HepG2 (cell line): Measurements from ENCODE around the gene FERMT2. TPM values are rescaled to one million over a fixed set of nuclear protein-coding genes. Genes with fewer than 3 reads are reported as not detected.

ENCODE experiments used
- ATAC-seq: fragments of 200-7000 bp; cut with Tn5 transposase; 3 replicates; pipeline ENCODE4 v1.9.1; 2020; ENCODE audit warnings: mild to moderate bottlenecking, moderate library complexity
- BruUV-seq: library from RNA; stranded (reverse); fragments of 400-500 nt; replicated peaks from 2 replicates; lab custom pipeline; 2021; lab: Mats Ljungman, UMichigan
- CTCF ChIA-PET: fragments of 300-600 bp; formaldehyde crosslinking; extraction: SDS; loops from one replicate; lab custom pipeline; 2021; ENCODE audit warnings: low total read pairs, inconsistent platforms, low intra/inter-chr PET ratio; lab: Yijun Ruan, JAX
- POLR2A ChIA-PET: fragments of 350-600 bp; sonication (Branson Sonifier 250); formaldehyde crosslinking; loops from one replicate; lab custom pipeline; 2020; ENCODE audit warnings: antibody characterized with exemption, inconsistent platforms; lab: Yijun Ruan, JAX
- DNase-seq: peaks from one replicate; pipeline ENCODE4 v3.0.0-alpha.2; 2015; ENCODE audit warnings: low spot score
- FAIRE-seq: peaks from 3 replicates; lab custom pipeline; 2011; peaks lifted over from hg19 to GRCh38; lab: Jason Lieb, UNC
- H2AFZ ChIP-seq: one replicate; pipeline ENCODE4 v1.6.1; 2011; ENCODE audit warnings: low read length, inconsistent platforms
- H3K27ac ChIP-seq: fragments of 300-600 bp; 3 replicates; pipeline ENCODE4 v1.8.0; 2011; ENCODE audit warnings: mixed run types, mild to moderate bottlenecking, mixed read lengths, low read length, inconsistent platforms; ENCODE audit not compliant: insufficient read depth; ENCODE audit errors: extremely low read length
- H3K27me3 ChIP-seq, 2 experiments: fragments of 200-600 bp in 1 of 2; 2 replicates in 1 of 2; 3 replicates in 1 of 2; pipeline versions ENCODE4 v1.6.0 to v1.8.0; 2011; ENCODE audit warnings: low read length in 2 of 2, mild to moderate bottlenecking in 2 of 2, moderate library complexity in 2 of 2, inconsistent platforms in 1 of 2; ENCODE audit not compliant: insufficient read depth in 2 of 2, control insufficient read depth in 1 of 2
- H3K36me3 ChIP-seq, 2 experiments: fragments of 200-600 bp in 1 of 2; replicated peaks in 1 of 2; 2 replicates in 1 of 2; 3 replicates in 1 of 2; pipeline versions ENCODE4 v1.5.1 to v1.8.0; 2011; ENCODE audit warnings: low read length in 2 of 2, inconsistent platforms in 1 of 2; ENCODE audit not compliant: insufficient read depth in 2 of 2, control insufficient read depth in 1 of 2
- H3K4me1 ChIP-seq: 2 replicates; pipeline ENCODE4 v1.5.1; 2012; ENCODE audit warnings: low read length, inconsistent platforms; ENCODE audit not compliant: insufficient read depth
- H3K4me2 ChIP-seq: 2 replicates; pipeline ENCODE4 v1.6.0; 2011; ENCODE audit warnings: low read depth, low read length, inconsistent platforms
- H3K4me3 ChIP-seq, 3 experiments: fragments of 200-600 bp in 1 of 3; sonication (generic), shearing (Covaris generic) in 1 of 3; replicated peaks in 1 of 3; 2 replicates each; pipeline ENCODE4 v1.5.1; 2011 to 2016; ENCODE audit warnings: low read length in 3 of 3, inconsistent platforms in 2 of 3, low read depth in 2 of 3, mild to moderate bottlenecking in 2 of 3, control low read depth in 1 of 3, mixed read lengths in 1 of 3; ENCODE audit not compliant: insufficient read depth in 1 of 3
- H3K79me2 ChIP-seq: one replicate; pipeline ENCODE4 v1.6.1; 2011; ENCODE audit warnings: low read length, inconsistent platforms; ENCODE audit not compliant: insufficient read depth
- H3K9ac ChIP-seq: 2 replicates; pipeline ENCODE4 v1.6.0; 2011; ENCODE audit warnings: mild to moderate bottlenecking, low read depth, low read length, inconsistent platforms; ENCODE audit not compliant: insufficient read depth
- H3K9me3 ChIP-seq: 2 replicates; pipeline ENCODE4 v1.5.1; 2012; ENCODE audit warnings: mild to moderate bottlenecking, low read length
- H4K20me1 ChIP-seq: 2 replicates; pipeline ENCODE4 v1.6.0; 2011; ENCODE audit warnings: inconsistent platforms, mild to moderate bottlenecking, low read length, moderate library complexity; ENCODE audit not compliant: insufficient read depth
- FOXA1 ChIP-seq, 2 experiments: fragments of 450-650 bp in 1 of 2; sonication (generic) in 1 of 2; formaldehyde crosslinking in 1 of 2; IDR thresholded peaks; 2 replicates each; pipeline versions ENCODE4 v1.4.0 to v1.6.1; 2016 to 2020; ENCODE audit warnings: missing genetic modification reagents in 1 of 2
- HINFP ChIP-seq: sonication (generic); formaldehyde crosslinking; IDR thresholded peaks from 2 replicates; pipeline ENCODE4 v1.4.0; 2020; ENCODE audit warnings: low read depth, mild to moderate bottlenecking, missing genetic modification reagents
- MNT ChIP-seq: fragments of 450-650 bp; IDR thresholded peaks from 2 replicates; pipeline ENCODE4 v1.6.1; 2016
- NFYB ChIP-seq: sonication (generic); formaldehyde crosslinking; IDR thresholded peaks from 2 replicates; pipeline ENCODE4 v1.4.0; 2020; ENCODE audit warnings: missing genetic modification reagents
- PRPF4 ChIP-seq: fragments of 200-400 bp; formaldehyde crosslinking; IDR thresholded peaks from 2 replicates; pipeline ENCODE4 v1.6.1; 2016; ENCODE audit warnings: low read length, low read depth; ENCODE audit not compliant: poor library complexity, severe bottlenecking
- TBX3 ChIP-seq: fragments of 450-650 bp; IDR thresholded peaks from 2 replicates; pipeline ENCODE4 v1.6.1; 2017; ENCODE audit warnings: antibody characterized with exemption, mild to moderate bottlenecking, inconsistent platforms, borderline replicate concordance
- TCF7 ChIP-seq: sonication (generic); IDR thresholded peaks from 2 replicates; pipeline ENCODE4 v1.6.1; 2016; ENCODE audit warnings: antibody characterized with exemption, low read depth
- ZNF746 ChIP-seq: sonication (generic); formaldehyde crosslinking; IDR thresholded peaks from 2 replicates; pipeline ENCODE4 v1.8.0; 2022; ENCODE audit warnings: mild to moderate bottlenecking, missing genetic modification reagents
- ZNF781 ChIP-seq: sonication (generic); formaldehyde crosslinking; IDR thresholded peaks from 2 replicates; pipeline ENCODE4 v1.5.1; 2020; ENCODE audit warnings: borderline replicate concordance, mild to moderate bottlenecking, missing genetic modification reagents; ENCODE audit errors: not compliant biosample characterization
- ZNF83 ChIP-seq: sonication (generic); formaldehyde crosslinking; IDR thresholded peaks from 2 replicates; pipeline ENCODE4 v1.4.0; 2020; ENCODE audit warnings: missing genetic modification reagents, mild to moderate bottlenecking, borderline replicate concordance
- WGBS: methylation state at CpG from one replicate; pipeline ENCODE4 v1.1.6; 2017; ENCODE audit warnings: low lambda C conversion rate; 5-methylcytosine and 5-hydroxymethylcytosine counted together
- in situ Hi-C: cut with HindIII; loops from 2 replicates; pipeline ENCODE4 v1.10.0; 2017; ENCODE audit warnings: low pct_unique_long_range_greater_than_20kb; ENCODE audit not compliant: extremely low pct_ligation_motif_present
- intact Hi-C: fragments of 100-400 bp; cut with micrococcal nuclease; formaldehyde crosslinking; loops from one replicate; pipeline ENCODE4 v1.10.0; 2022; ENCODE audit not compliant: unreplicated experiment
- polyA plus RNA-seq, 8 experiments: library from polyadenylated mRNA; depleted of rRNA in 3 of 8; stranded (reverse) in 7 of 8; unstranded in 1 of 8; fragments of >200 nt; fragmentation: Illumina TruSeq in 4 of 8; extraction: Trizol in 4 of 8; gene quantifications; 2 replicates each; pipeline versions ENCODE4 v1.2.1 to v1.2.3, GENCODE V29; 2011 to 2016; ENCODE audit warnings: low read depth in 4 of 8, missing spikeins in 1 of 8, mixed read lengths in 1 of 8; ENCODE audit not compliant: insufficient read depth in 1 of 8
- total RNA-seq, 5 experiments: library from RNA; depleted of rRNA; stranded (reverse); fragments of >200 nt; fragmentation: Illumina TruSeq; extraction: Trizol; gene quantifications; 2 replicates each; pipeline ENCODE4 v1.2.3, GENCODE V29; 2016; ENCODE audit warnings: low read depth in 1 of 5

Gene FERMT2
- total and polyA plus RNA-seq, 2 of the 13 experiments (the other 11 are each of a cell fraction or from before 2014, with no cell fraction given): 36.2 to 60.4 TPM

- intact Hi-C loops: no loop called here
- Histone ChIP-seq H3K36me3 (no peaks in the 10 kb centered on the region), H3K27me3 (no peaks in the 10 kb centered on the region; a peak in 2 of 5 replicates), H3K79me2 (no peaks in the 10 kb centered on the region), H4K20me1 (no peaks in the 10 kb centered on the region), H3K9me3 (no peaks in the 10 kb centered on the region), H3K4me2 (no peak overlapping the region), H2AFZ (no peak overlapping the region)
- POLR2A ChIA-PET: no interaction called here
- CTCF ChIA-PET: no interaction called here
- no peak for ATAC-seq
- TF ChIP-seq HINFP (CRISPR knock-in tag): no peak
- TF ChIP-seq FOXA1 (IDR thresholded peaks at IDR 0.05): no peak
- no peak for TF ChIP-seq FOXA1 (CRISPR knock-in tag; IDR thresholded peaks at IDR 0.05)
- TF ChIP-seq, all 625 proteins: peak for 0
- 5% methylated on average over 3 of the region's 3 CpGs for WGBS
- FAIRE-seq (no peak), DNase-seq (no peak)
- Histone ChIP-seq H3K4me3 (no peak overlapping the region), H3K27ac (no peak overlapping the region), H3K9ac (no peak overlapping the region), H3K4me1 (no peaks in the 10 kb centered on the region)
- in situ Hi-C loops: no loop called here
- no TSS peak for BruUV-seq
These were observed 36.7 kb upstream of the FERMT2 start for GRCh38 chr14:52987514-52987913.

GRCh38 chr14:52987042-52987441 is 36.2 kb upstream of the FERMT2 start:
- Histone ChIP-seq H4K20me1 (no peaks in the 10 kb centered on the region), H3K4me1 (no peaks in the 10 kb centered on the region), H3K9me3 (no peaks in the 10 kb centered on the region), H3K9ac (no peak overlapping the region), H2AFZ (no peak overlapping the region), H3K4me3 (no peak overlapping the region), H3K36me3 (no peaks in the 10 kb centered on the region), H3K79me2 (no peaks in the 10 kb centered on the region), H3K4me2 (no peak overlapping the region), H3K27ac (no peak overlapping the region), H3K27me3 (no peaks in the 10 kb centered on the region; a peak in 2 of 5 replicates)
- BruUV-seq: no TSS peak
- no peak for ATAC-seq
- DNase-seq: no peak
- in situ Hi-C loops (no loop called here), intact Hi-C loops (no loop called here)
- no peak for FAIRE-seq
- 3% methylated on average over 2 of the region's 2 CpGs for WGBS
- ChIA-PET POLR2A (no interaction called here), CTCF (no interaction called here)
- TF ChIP-seq ZNF781 (CRISPR knock-in tag): no peak
- no peak for TF ChIP-seq ZNF83 (CRISPR knock-in tag)
- TF ChIP-seq TBX3: no peak
- TF ChIP-seq NFYB (CRISPR knock-in tag): no peak
- TF ChIP-seq ZNF746 (CRISPR knock-in tag): no peak
- TF ChIP-seq TCF7: no peak
- no peak for TF ChIP-seq MNT
- no peak for TF ChIP-seq PRPF4
